ENCODE measurements around the gene TMEM106C. TPM values are rescaled to one million over a fixed set of nuclear protein-coding genes. Genes with fewer than 3 reads are reported as not detected.

The TMEM106C gene
- total and polyA plus RNA-seq, 2 of the 4 experiments (the other 2 are of a cell fraction), result 72.1 to 74.6 TPM

DNA sequence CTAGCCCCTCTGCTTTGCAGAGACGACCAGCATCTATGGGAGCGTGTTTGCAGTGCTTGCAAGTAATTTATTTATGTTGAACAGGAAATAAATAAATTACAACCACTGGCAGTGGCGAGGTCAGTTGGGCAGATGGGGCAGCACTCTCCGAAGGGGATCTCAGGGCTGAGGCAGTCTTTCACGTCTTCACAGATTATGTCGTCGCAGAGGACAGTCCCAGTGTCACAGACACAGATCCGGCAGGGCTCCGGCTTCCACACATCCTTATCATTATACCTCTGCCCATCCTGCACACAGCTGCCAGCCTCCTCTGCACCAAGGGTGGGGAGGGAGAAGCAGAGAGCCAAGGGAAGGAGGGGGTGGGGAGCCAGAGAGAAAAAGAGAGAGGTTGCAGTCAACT, 36.4 kb downstream of the TMEM106C start:
- Histone ChIP-seq H3K9me1 (ENCODE audit: insufficient read depth, low read length) (no peaks in the 10 kb centered on the region), H3K4me1 (ENCODE audit: control insufficient read depth, insufficient read depth, low read length) (peaks cover 4% of the 10 kb centered on the region; the same call in 1 of the 2 replicates), H3K79me1 (ENCODE audit: low read depth in 1 of 2, low read length in 2 of 2) (no peaks in the 10 kb centered on the region), H4K8ac (ENCODE audit: low read depth in 2 of 2, low read length in 2 of 2) (no peak overlapping the region), H4K5ac (ENCODE audit: low read depth, low read length) (no peak overlapping the region), H3K36me3 (ENCODE audit: control insufficient read depth, insufficient read depth, low read length) (no peaks in the 10 kb centered on the region), H3K9ac (ENCODE audit: low read depth, low read length) (no peak overlapping the region), H2BK15ac (ENCODE audit: low read depth, low read length) (no peak overlapping the region), H3K27ac (ENCODE audit: insufficient read depth, low read length) (no peak overlapping the region), H3K4me3 (ENCODE audit: insufficient read depth, low read depth, low read length) (no peak overlapping the region), H3K4me2 (ENCODE audit: low read depth, low read length) (no peak overlapping the region), H3K18ac (ENCODE audit: low read depth, low read length) (no peak overlapping the region), H3K23ac (ENCODE audit: low read depth, low read length) (no peak overlapping the region), H4K91ac (ENCODE audit: insufficient read depth, low read depth, low read length) (no peak overlapping the region), H2AK5ac (ENCODE audit: low read depth, low read length) (no peak overlapping the region), H2BK5ac (ENCODE audit: low read depth, low read length, poor library complexity, severe bottlenecking) (no peak overlapping the region), H3K14ac (replicated peaks; ENCODE audit: low read depth, low read length) (no peak overlapping the region), H2BK120ac (ENCODE audit: low read depth, low read length) (no peak overlapping the region), H2AFZ (replicated peaks; ENCODE audit: low read length, poor library complexity) (no peak overlapping the region), H4K20me1 (ENCODE audit: insufficient read depth, low read length) (peaks cover 6% of the 10 kb centered on the region; the same call in 1 of the 2 replicates), H3K9me3 (ENCODE audit: control insufficient read depth, insufficient read depth, low read length) (no peaks in the 10 kb centered on the region), H2AK9ac (replicated peaks; ENCODE audit: low read depth, low read length, poor library complexity) (no peak overlapping the region), H3K56ac (ENCODE audit: extremely low read depth, insufficient read depth, low read length) (no peak overlapping the region), H3K4ac (ENCODE audit: low read depth, low read length) (no peak overlapping the region), H3K27me3 (ENCODE audit: control insufficient read depth, insufficient read depth, low read length) (peaks cover 76% of the 10 kb centered on the region), H2BK20ac (ENCODE audit: low read depth, low read length) (no peak overlapping the region)
- CTCF ChIA-PET, result no interaction called here
- WGBS, 2 experiments (ENCODE audit: extremely low coverage in 2 of 2, insufficient read length in 1 of 2), result 60% methylated on average over 1 of the region's 9 CpGs; no CpG with 5 or more reads in 1 of the 2 experiments
- TF ChIP-seq NFE2L2 (IDR thresholded peaks at IDR 0.05; ENCODE audit: low read depth, low read length), result no peak
- no peak for TF ChIP-seq CEBPB (IDR thresholded peaks at IDR 0.05; ENCODE audit: low read depth, low read length)
- TF ChIP-seq, protein P1, sequence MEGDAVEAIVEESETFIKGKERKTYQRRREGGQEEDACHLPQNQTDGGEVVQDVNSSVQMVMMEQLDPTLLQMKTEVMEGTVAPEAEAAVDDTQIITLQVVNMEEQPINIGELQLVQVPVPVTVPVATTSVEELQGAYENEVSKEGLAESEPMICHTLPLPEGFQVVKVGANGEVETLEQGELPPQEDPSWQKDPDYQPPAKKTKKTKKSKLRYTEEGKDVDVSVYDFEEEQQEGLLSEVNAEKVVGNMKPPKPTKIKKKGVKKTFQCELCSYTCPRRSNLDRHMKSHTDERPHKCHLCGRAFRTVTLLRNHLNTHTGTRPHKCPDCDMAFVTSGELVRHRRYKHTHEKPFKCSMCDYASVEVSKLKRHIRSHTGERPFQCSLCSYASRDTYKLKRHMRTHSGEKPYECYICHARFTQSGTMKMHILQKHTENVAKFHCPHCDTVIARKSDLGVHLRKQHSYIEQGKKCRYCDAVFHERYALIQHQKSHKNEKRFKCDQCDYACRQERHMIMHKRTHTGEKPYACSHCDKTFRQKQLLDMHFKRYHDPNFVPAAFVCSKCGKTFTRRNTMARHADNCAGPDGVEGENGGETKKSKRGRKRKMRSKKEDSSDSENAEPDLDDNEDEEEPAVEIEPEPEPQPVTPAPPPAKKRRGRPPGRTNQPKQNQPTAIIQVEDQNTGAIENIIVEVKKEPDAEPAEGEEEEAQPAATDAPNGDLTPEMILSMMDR (conservative IDR thresholded peaks at IDR 0.05; ENCODE audit: low read depth, low read length), result no peak
- TF ChIP-seq, protein P2, sequence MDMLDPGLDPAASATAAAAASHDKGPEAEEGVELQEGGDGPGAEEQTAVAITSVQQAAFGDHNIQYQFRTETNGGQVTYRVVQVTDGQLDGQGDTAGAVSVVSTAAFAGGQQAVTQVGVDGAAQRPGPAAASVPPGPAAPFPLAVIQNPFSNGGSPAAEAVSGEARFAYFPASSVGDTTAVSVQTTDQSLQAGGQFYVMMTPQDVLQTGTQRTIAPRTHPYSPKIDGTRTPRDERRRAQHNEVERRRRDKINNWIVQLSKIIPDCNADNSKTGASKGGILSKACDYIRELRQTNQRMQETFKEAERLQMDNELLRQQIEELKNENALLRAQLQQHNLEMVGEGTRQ (IDR thresholded peaks at IDR 0.05; ENCODE audit: low read depth, low read length), result no peak
- TF ChIP-seq RAD21 (IDR thresholded peaks at IDR 0.05; ENCODE audit: low read length), result no peak
- DNase-seq (no peak), ATAC-seq (ENCODE audit: low read depth) (no peak)
- dilution Hi-C loops (cut with HindIII; ENCODE audit: low sequenced_read_pairs, unreplicated experiment), result no loop called here
- POLR2A ChIA-PET (ENCODE audit: unreplicated experiment), result no interaction called here
- in situ Hi-C loops (cut with MboI; ENCODE audit: low sequenced_read_pairs), result no loop called here
- intact Hi-C loops (cut with micrococcal nuclease), result no loop called here
- BruUV-seq (replicated peaks), result no TSS peak

Measured in IMR-90 (cell line).